CD14-positive monocyte (primary cell): ENCODE results near the gene DAPK1. TPM values are rescaled to one million over a fixed set of nuclear protein-coding genes. Genes with fewer than 3 reads are reported as not detected.

Source experiments
- DNase-seq, 3 donors: peaks; one replicate each; pipeline ENCODE4 v3.0.0-alpha.2; 2011 to 2022
- H2AFZ ChIP-seq: 2 replicates; pipeline ENCODE4 v1.6.0; 2012; ENCODE audit warnings: mild to moderate bottlenecking, low read depth, low read length, inconsistent platforms; ENCODE audit not compliant: insufficient read depth, poor library complexity, severe bottlenecking
- H3K27ac ChIP-seq, 2 donors: 1 replicate in 1 of 2; 2 replicates in 1 of 2; pipeline ENCODE4 v1.5.1; 2012 to 2013; ENCODE audit warnings: low read length in 2 of 2, control low read depth in 1 of 2, inconsistent platforms in 1 of 2, low read depth in 1 of 2, mild to moderate bottlenecking in 1 of 2
- H3K27me3 ChIP-seq, 2 donors: one replicate each; pipeline versions ENCODE4 v1.6.0 to v1.6.1; 2011 to 2013; ENCODE audit warnings: low read length in 2 of 2; ENCODE audit not compliant: control insufficient read depth in 2 of 2, insufficient read depth in 2 of 2
- H3K36me3 ChIP-seq, 2 donors: replicated peaks in 1 of 2; 1 replicate in 1 of 2; 2 replicates in 1 of 2; pipeline versions ENCODE4 v1.5.1 to v1.6.1; 2012 to 2013; ENCODE audit warnings: low read length in 2 of 2, control low read depth in 1 of 2, inconsistent platforms in 1 of 2, mild to moderate bottlenecking in 1 of 2; ENCODE audit not compliant: insufficient read depth in 2 of 2, control insufficient read depth in 1 of 2
- H3K4me1 ChIP-seq, 2 donors: 1 replicate in 1 of 2; 2 replicates in 1 of 2; pipeline versions ENCODE4 v1.5.1 to v1.6.1; 2012 to 2013; ENCODE audit warnings: low read length in 2 of 2, control low read depth in 1 of 2, inconsistent platforms in 1 of 2, mild to moderate bottlenecking in 1 of 2, moderate library complexity in 1 of 2; ENCODE audit not compliant: insufficient read depth in 2 of 2, control insufficient read depth in 1 of 2
- H3K4me2 ChIP-seq: replicated peaks from 2 replicates; pipeline ENCODE3; 2012; ENCODE audit warnings: low read length, moderate library complexity, mild to moderate bottlenecking; ENCODE audit not compliant: poor library complexity, severe bottlenecking; ENCODE audit errors: extremely low read depth
- H3K4me3 ChIP-seq, 3 experiments: fragments of 200-600 bp in 1 of 3; sonication (generic) in 1 of 3; replicated peaks in 1 of 3; 1 replicate in 2 of 3; 2 replicates in 1 of 3; pipeline ENCODE4 v1.5.1; 2011 to 2013; ENCODE audit warnings: low read length in 3 of 3, mild to moderate bottlenecking in 3 of 3, control low read depth in 2 of 3, low read depth in 2 of 3, inconsistent platforms in 1 of 3, moderate library complexity in 1 of 3
- H3K79me2 ChIP-seq: 2 replicates; pipeline ENCODE4 v1.6.0; 2012; ENCODE audit warnings: mild to moderate bottlenecking, control low read depth, inconsistent platforms, low read length, moderate library complexity; ENCODE audit not compliant: insufficient read depth
- H3K9ac ChIP-seq: 2 replicates; pipeline ENCODE4 v1.6.0; 2017; ENCODE audit warnings: low read length, mild to moderate bottlenecking; ENCODE audit not compliant: insufficient read depth, poor library complexity, severe bottlenecking
- H3K9me3 ChIP-seq, 2 donors: replicated peaks in 1 of 2; 1 replicate in 1 of 2; 2 replicates in 1 of 2; pipeline versions ENCODE4 v1.5.1 to v1.6.1; 2012 to 2013; ENCODE audit warnings: low read length in 2 of 2, control low read depth in 1 of 2; ENCODE audit not compliant: control insufficient read depth in 1 of 2, insufficient read depth in 1 of 2
- H4K20me1 ChIP-seq: 2 replicates; pipeline ENCODE4 v1.6.0; 2012; ENCODE audit warnings: mild to moderate bottlenecking, low read length, control low read depth, moderate library complexity; ENCODE audit not compliant: insufficient read depth
- H3K27ac Mint-ChIP-seq, 7 donors: one replicate each; pipeline ENCODE4 v1.8.0; 2020; ENCODE audit warnings: mild to moderate bottlenecking in 7 of 7, mixed read lengths in 7 of 7, moderate library complexity in 6 of 7, inconsistent platforms in 2 of 7
- H3K27me3 Mint-ChIP-seq, 3 donors: one replicate each; pipeline ENCODE4 v1.8.0; 2021 to 2022; ENCODE audit warnings: low read depth in 3 of 3, mild to moderate bottlenecking in 3 of 3, mixed read lengths in 3 of 3, moderate library complexity in 3 of 3, inconsistent platforms in 1 of 3
- H3K36me3 Mint-ChIP-seq, 2 donors: one replicate each; pipeline ENCODE4 v1.8.0; 2020; ENCODE audit warnings: mixed read lengths in 2 of 2, inconsistent platforms in 1 of 2, mild to moderate bottlenecking in 1 of 2
- H3K4me1 Mint-ChIP-seq: one replicate; pipeline ENCODE4 v1.8.0; 2020; ENCODE audit warnings: mild to moderate bottlenecking, mixed read lengths
- H3K4me3 Mint-ChIP-seq, 2 donors: one replicate each; pipeline ENCODE4 v1.8.0; 2020; ENCODE audit warnings: mild to moderate bottlenecking in 2 of 2, mixed read lengths in 2 of 2, moderate library complexity in 1 of 2
- H3K9me3 Mint-ChIP-seq, 7 donors: one replicate each; pipeline ENCODE4 v1.8.0; 2020 to 2022; ENCODE audit warnings: mixed read lengths in 7 of 7, mild to moderate bottlenecking in 6 of 7, moderate library complexity in 6 of 7, inconsistent platforms in 2 of 7
- CTCF ChIP-seq: fragments of 200-600 bp; IDR thresholded peaks from one replicate; pipeline ENCODE4 v1.8.0; 2022; ENCODE audit warnings: antibody characterized with exemption, mild to moderate bottlenecking
- WGBS: methylation state at CpG from one replicate; pipeline ENCODE4 v1.1.5; 2013; ENCODE audit warnings: missing lambda C conversion rate; ENCODE audit not compliant: insufficient coverage; 5-methylcytosine and 5-hydroxymethylcytosine counted together
- intact Hi-C, 2 donors: fragments of 100-400 bp; cut with micrococcal nuclease; formaldehyde crosslinking; loops; one replicate each; pipeline versions ENCODE4 v1.15.0 to v1.15.1; 2023
- polyA plus RNA-seq, 3 donors: library from polyadenylated mRNA; depleted of rRNA in 1 of 3; unstranded in 2 of 3; stranded (reverse) in 1 of 3; fragments of 300-500 nt in 2 of 3; fragments of >200 nt in 1 of 3; fragmentation: Illumina TruSeq in 2 of 3; gene quantifications; 1 replicate in 2 of 3; 2 replicates in 1 of 3; pipeline ENCODE4 v1.2.3, GENCODE V29; 2012 to 2021

The DAPK1 gene
- polyA plus RNA-seq, 3 donors: 24.1 to 102 (median 44.4) TPM

DNA sequence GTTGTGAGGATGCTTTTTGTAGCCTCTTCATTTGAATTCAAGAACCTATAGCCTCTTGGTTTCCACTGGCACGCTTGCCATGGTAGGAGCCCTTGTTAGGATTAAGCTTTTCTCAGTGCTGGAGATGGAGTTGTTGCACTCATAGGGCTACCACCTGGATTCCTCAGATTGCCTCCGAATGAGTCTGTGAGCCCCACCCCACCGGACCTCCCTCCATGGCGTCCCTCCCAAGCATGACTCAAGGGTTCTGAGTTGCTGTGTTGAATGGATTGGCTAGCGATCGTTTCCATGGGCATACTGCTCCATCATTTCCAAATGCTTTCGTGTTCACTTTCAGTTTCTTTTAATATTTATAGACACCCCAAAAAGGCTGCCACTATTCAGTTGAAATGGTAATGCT lies 69.9 kb downstream of the DAPK1 start:
- Histone ChIP-seq H3K27me3 (no peaks in the 10 kb centered on the region), H2AFZ (no peak overlapping the region), H3K4me2 (no peak overlapping the region), H3K9ac (no peak overlapping the region), H3K9me3 (no peaks in the 10 kb centered on the region), H4K20me1 (peaks cover 85% of the 10 kb centered on the region), H3K4me3 (no peak overlapping the region), H3K27ac (no peak overlapping the region), H3K79me2 (peaks cover 10% of the 10 kb centered on the region), H3K4me1 (peaks cover 10 to 15% of the 10 kb centered on the region in 2 donors), H3K36me3 (peaks cover 0 to 24% of the 10 kb centered on the region in 2 donors)
- Mint-ChIP-seq H3K4me1 (peaks cover 27% of the 10 kb centered on the region), H3K27me3 (peaks cover 0 to 2% (median 0%) of the 10 kb centered on the region in 3 donors), H3K36me3 (peaks cover 48 to 56% of the 10 kb centered on the region in 2 donors), H3K27ac (peak overlapping the region in 1 of 7 donors; percentile 45), H3K4me3 (no peak overlapping the region), H3K9me3 (peaks cover 0 to 2% (median 0%) of the 10 kb centered on the region in 7 donors)
- no peak for DNase-seq
- no CpG with 5 or more reads among the region's 7 CpGs for WGBS
- intact Hi-C loops: no loop called here
- TF ChIP-seq CTCF: no peak

GRCh38 chr9:87567983-87568382 lies 70.3 kb downstream of the DAPK1 start:
- Mint-ChIP-seq H3K36me3 (peaks cover 51 to 60% of the 10 kb centered on the region in 2 donors), H3K4me3 (no peak overlapping the region), H3K9me3 (peaks cover 0 to 2% (median 0%) of the 10 kb centered on the region in 7 donors), H3K27ac (no peak overlapping the region), H3K27me3 (peaks cover 0 to 2% (median 0%) of the 10 kb centered on the region in 3 donors), H3K4me1 (peaks cover 27% of the 10 kb centered on the region)
- Histone ChIP-seq H2AFZ (no peak overlapping the region), H3K4me1 (peaks cover 10 to 15% of the 10 kb centered on the region in 2 donors), H4K20me1 (peaks cover 89% of the 10 kb centered on the region), H3K4me3 (no peak overlapping the region), H3K36me3 (peaks cover 0 to 28% of the 10 kb centered on the region in 2 donors), H3K27ac (no peak overlapping the region), H3K9me3 (no peaks in the 10 kb centered on the region), H3K27me3 (no peaks in the 10 kb centered on the region), H3K79me2 (peaks cover 14% of the 10 kb centered on the region), H3K4me2 (no peak overlapping the region), H3K9ac (no peak overlapping the region)
- 100% methylated on average over 4 of the region's 9 CpGs for WGBS
- DNase-seq: no peak
- intact Hi-C loops: no loop called here
- TF ChIP-seq CTCF: no peak
